H9 (cell line): Measurements from ENCODE around the gene DTD1. TPM values are rescaled to one million over a fixed set of nuclear protein-coding genes. Genes with fewer than 3 reads are reported as not detected.

Experiments
- DNase-seq: peaks from one replicate; pipeline ENCODE4 v3.0.0-alpha.2; 2017
- H2AFZ ChIP-seq: one replicate; pipeline ENCODE4 v1.6.1; 2013; ENCODE audit warnings: mild to moderate bottlenecking, low read length, control low read depth, moderate library complexity
- H2AK5ac ChIP-seq: 2 replicates; pipeline ENCODE4 v1.6.1; 2013; ENCODE audit warnings: low read length, control low read depth, mixed read lengths; ENCODE audit not compliant: insufficient read length
- H2BK120ac ChIP-seq: one replicate; pipeline ENCODE4 v1.6.1; 2013; ENCODE audit warnings: low read depth, mild to moderate bottlenecking, low read length, control low read depth, inconsistent platforms; ENCODE audit not compliant: poor library complexity, severe bottlenecking
- H2BK12ac ChIP-seq: 2 replicates; pipeline ENCODE4 v1.6.1; 2013; ENCODE audit warnings: low read length, control low read depth, mixed read lengths, low read depth; ENCODE audit not compliant: insufficient read length
- H2BK15ac ChIP-seq: 2 replicates; pipeline ENCODE4 v1.6.1; 2013; ENCODE audit warnings: low read depth, low read length, control low read depth
- H2BK20ac ChIP-seq: one replicate; pipeline ENCODE4 v1.6.1; 2013; ENCODE audit warnings: low read depth, mild to moderate bottlenecking, low read length, control low read depth, inconsistent platforms; ENCODE audit not compliant: poor library complexity, severe bottlenecking
- H2BK5ac ChIP-seq: 2 replicates; pipeline ENCODE4 v1.6.1; 2013; ENCODE audit warnings: low read length, control low read depth, mixed read lengths; ENCODE audit not compliant: insufficient read length
- H3K14ac ChIP-seq: 2 replicates; pipeline ENCODE4 v1.6.1; 2013; ENCODE audit warnings: low read length, control low read depth; ENCODE audit not compliant: insufficient read depth
- H3K18ac ChIP-seq: 2 replicates; pipeline ENCODE4 v1.6.1; 2013; ENCODE audit warnings: low read depth, mild to moderate bottlenecking, mixed read lengths, low read length, control low read depth; ENCODE audit not compliant: insufficient read length
- H3K23ac ChIP-seq: 2 replicates; pipeline ENCODE4 v1.6.1; 2013; ENCODE audit warnings: low read length, control low read depth, mixed read lengths, low read depth; ENCODE audit not compliant: insufficient read length
- H3K23me2 ChIP-seq: 2 replicates; pipeline ENCODE4 v1.6.1; 2013; ENCODE audit warnings: low read depth, mild to moderate bottlenecking, mixed read lengths, low read length, control low read depth; ENCODE audit not compliant: insufficient read length, poor library complexity, severe bottlenecking
- H3K27ac ChIP-seq: 2 replicates; pipeline ENCODE4 v1.5.1; 2013; ENCODE audit warnings: low read length, control low read depth, mixed read lengths, low read depth; ENCODE audit not compliant: insufficient read length
- H3K27me3 ChIP-seq: 2 replicates; pipeline ENCODE4 v1.6.1; 2013; ENCODE audit warnings: low read length, control low read depth, inconsistent platforms; ENCODE audit not compliant: insufficient read depth
- H3K4ac ChIP-seq: 2 replicates; pipeline ENCODE4 v1.6.1; 2013; ENCODE audit warnings: low read depth, mild to moderate bottlenecking, control low read depth, inconsistent platforms, low read length, moderate library complexity
- H3K4me1 ChIP-seq: 2 replicates; pipeline ENCODE4 v1.6.1; 2013; ENCODE audit warnings: low read length, control low read depth, inconsistent platforms; ENCODE audit not compliant: insufficient read depth
- H3K4me2 ChIP-seq: 2 replicates; pipeline ENCODE4 v1.6.1; 2013; ENCODE audit warnings: low read length, control low read depth, mixed read lengths; ENCODE audit not compliant: insufficient read length, insufficient read depth
- H3K56ac ChIP-seq: 2 replicates; pipeline ENCODE4 v1.6.1; 2013; ENCODE audit warnings: low read depth, mild to moderate bottlenecking, mixed read lengths, low read length, control low read depth; ENCODE audit not compliant: insufficient read length
- H3K79me1 ChIP-seq: 2 replicates; pipeline ENCODE4 v1.6.1; 2013; ENCODE audit warnings: low read depth, mild to moderate bottlenecking, moderate library complexity, low read length, control low read depth, inconsistent platforms; ENCODE audit not compliant: insufficient read depth, poor library complexity, severe bottlenecking
- H3K79me2 ChIP-seq: 2 replicates; pipeline ENCODE4 v1.6.1; 2013; ENCODE audit warnings: low read length, control low read depth, inconsistent platforms; ENCODE audit not compliant: insufficient read depth
- H3K9ac ChIP-seq: 2 replicates; pipeline ENCODE4 v1.6.1; 2013; ENCODE audit warnings: low read length, control low read depth, mixed read lengths; ENCODE audit not compliant: insufficient read length; ENCODE audit errors: extremely low read depth
- H3K9me3 ChIP-seq: one replicate; pipeline ENCODE4 v1.6.1; 2013; ENCODE audit warnings: low read depth, low read length, inconsistent platforms; ENCODE audit not compliant: control insufficient read depth
- H3T11ph ChIP-seq: one replicate; pipeline ENCODE4 v1.6.1; 2013; ENCODE audit warnings: mild to moderate bottlenecking, low read length, control low read depth, inconsistent platforms
- H4K20me1 ChIP-seq: one replicate; pipeline ENCODE4 v1.6.1; 2013; ENCODE audit not compliant: control insufficient read depth, insufficient read length, insufficient read depth
- H4K5ac ChIP-seq: 2 replicates; pipeline ENCODE4 v1.6.1; 2013; ENCODE audit warnings: low read depth, mild to moderate bottlenecking, mixed read lengths, low read length, control low read depth; ENCODE audit not compliant: insufficient read length
- H4K8ac ChIP-seq: replicated peaks from 2 replicates; pipeline ENCODE4 v1.6.1; 2013; ENCODE audit warnings: low read length, control low read depth, mixed read lengths, low read depth; ENCODE audit not compliant: insufficient read length
- H4K91ac ChIP-seq: 2 replicates; pipeline ENCODE4 v1.6.1; 2013; ENCODE audit warnings: low read depth, mild to moderate bottlenecking, moderate library complexity, mixed read lengths, low read length, control low read depth; ENCODE audit not compliant: insufficient read length
- H3K27ac Mint-ChIP-seq, 3 experiments: 2 replicates in 2 of 3; 3 replicates in 1 of 3; pipeline ENCODE4 v1.8.0; 2020 to 2021; ENCODE audit warnings: mixed read lengths in 3 of 3, mild to moderate bottlenecking in 1 of 3, moderate library complexity in 1 of 3
- H3K27me3 Mint-ChIP-seq: 2 replicates; pipeline ENCODE4 v1.8.0; 2021; ENCODE audit warnings: low read depth, mild to moderate bottlenecking, moderate library complexity, mixed read lengths
- H3K36me3 Mint-ChIP-seq, 3 experiments: 2 replicates in 2 of 3; 3 replicates in 1 of 3; pipeline ENCODE4 v1.8.0; 2020 to 2021; ENCODE audit warnings: low read depth in 3 of 3, mixed read lengths in 3 of 3; ENCODE audit not compliant: insufficient read depth in 1 of 3
- H3K4me1 Mint-ChIP-seq, 2 experiments: 2 replicates each; pipeline ENCODE4 v1.8.0; 2020; ENCODE audit warnings: mixed read lengths in 2 of 2
- H3K4me3 Mint-ChIP-seq, 2 experiments: 2 replicates in 1 of 2; 3 replicates in 1 of 2; pipeline ENCODE4 v1.8.0; 2020 to 2021; ENCODE audit warnings: mild to moderate bottlenecking in 2 of 2, mixed read lengths in 2 of 2, moderate library complexity in 1 of 2
- H3K9me3 Mint-ChIP-seq, 2 experiments: 2 replicates in 1 of 2; 3 replicates in 1 of 2; pipeline ENCODE4 v1.8.0; 2020; ENCODE audit warnings: mild to moderate bottlenecking in 2 of 2, mixed read lengths in 2 of 2, moderate library complexity in 1 of 2
- CTCF ChIP-seq: fragments of 200-600 bp; sonication (generic); conservative IDR thresholded peaks from 3 replicates; pipeline ENCODE4 v1.8.0; 2021; ENCODE audit warnings: antibody characterized with exemption, mild to moderate bottlenecking
- total RNA-seq: library from RNA; stranded (reverse); gene quantifications from 2 replicates; pipeline ENCODE4 v1.2.1, GENCODE V29; 2021

The DTD1 gene
- total RNA-seq, 1 experiment from 2014 or later, result 62.0 TPM

- Histone ChIP-seq H3K23ac (no peak overlapping the region), H4K8ac (no peak overlapping the region), H3K79me2 (no peaks in the 10 kb centered on the region), H3K27me3 (no peaks in the 10 kb centered on the region), H3K18ac (no peak overlapping the region), H2AFZ (no peak overlapping the region), H2BK5ac (no peak overlapping the region), H3K9me3 (no peaks in the 10 kb centered on the region), H2BK15ac (no peak overlapping the region), H3K4ac (no peak overlapping the region), H3K23me2 (no peaks in the 10 kb centered on the region), H4K5ac (no peak overlapping the region), H3K9ac (no peak overlapping the region), H3K56ac (no peak overlapping the region), H2BK120ac (no peak overlapping the region), H3K4me2 (no peak overlapping the region), H2BK20ac (no peak overlapping the region), H2BK12ac (no peak overlapping the region), H2AK5ac (no peak overlapping the region), H3K14ac (no peak overlapping the region), H3K79me1 (no peaks in the 10 kb centered on the region), H4K91ac (no peak overlapping the region), H3T11ph (no peak overlapping the region), H3K4me1 (0 out of 2 replicates have a peak, but pooled peaks cover 2% of the 10 kb centered on the region), H4K20me1 (no peaks in the 10 kb centered on the region), H3K27ac (no peak overlapping the region)
- no peak overlapping the region for H3K27ac Mint-ChIP-seq
- TF ChIP-seq CTCF, result no peak
- H3K27me3 Mint-ChIP-seq, result no peaks in the 10 kb centered on the region
- peaks cover 0 to 10% (median 4%) of the 10 kb centered on the region in 3 experiments; a peak in 4 of 7 replicates for H3K36me3 Mint-ChIP-seq
- H3K4me1 Mint-ChIP-seq, result peaks cover 3 to 10% of the 10 kb centered on the region in 2 experiments
- no peak for DNase-seq
- H3K9me3 Mint-ChIP-seq, result no peaks in the 10 kb centered on the region
- no peak overlapping the region for H3K4me3 Mint-ChIP-seq
These were observed 21.9 kb downstream of the DTD1 start for GRCh38 chr20:18609741-18610140.
